B cell (primary cell): ENCODE data around the gene ATP6V1F. TPM values are rescaled to one million over a fixed set of nuclear protein-coding genes. Genes with fewer than 3 reads are reported as not detected.

ENCODE experiments used
- ATAC-seq: fragments of 200-7000 bp; cut with Tn5 transposase; one replicate; pipeline ENCODE4 v1.10.0; 2021; ENCODE audit warnings: low read depth, mild to moderate bottlenecking, moderate number of reproducible peaks, moderate library complexity
- CTCF ChIA-PET: fragments of 350-600 bp; sonication (Branson Sonifier 250); formaldehyde crosslinking; loops from one replicate; lab custom pipeline; 2021; ENCODE audit warnings: antibody characterized with exemption, inconsistent platforms; lab: Charles Lee
- POLR2A ChIA-PET: fragments of 350-600 bp; sonication (Branson Sonifier 250); formaldehyde crosslinking; loops from one replicate; lab custom pipeline; 2021; ENCODE audit warnings: antibody characterized with exemption; lab: Charles Lee
- DNase-seq: peaks from one replicate; pipeline ENCODE4 v3.0.0; 2013
- H2AFZ ChIP-seq: 2 replicates; pipeline ENCODE4 v1.6.1; 2012; ENCODE audit warnings: mild to moderate bottlenecking, low read depth, low read length; ENCODE audit not compliant: insufficient read depth, poor library complexity, severe bottlenecking
- H3K27ac ChIP-seq, 2 donors: 1 replicate in 1 of 2; 2 replicates in 1 of 2; pipeline ENCODE4 v1.5.1; 2012 to 2013; ENCODE audit warnings: low read length in 2 of 2, mild to moderate bottlenecking in 2 of 2, moderate library complexity in 1 of 2
- H3K27me3 ChIP-seq, 4 experiments: fragments of 200-600 bp in 1 of 4; sonication (generic) in 1 of 4; replicated peaks in 1 of 4; 1 replicate in 2 of 4; 2 replicates in 2 of 4; pipeline versions ENCODE4 v1.6.1 to v1.7.0; 2013 to 2016; ENCODE audit warnings: low read length in 3 of 4, mild to moderate bottlenecking in 2 of 4, mixed read lengths in 1 of 4, moderate library complexity in 1 of 4; ENCODE audit not compliant: insufficient read depth in 4 of 4, control insufficient read depth in 3 of 4; ENCODE audit errors: control extremely low read depth in 1 of 4
- H3K36me3 ChIP-seq, 2 experiments: replicated peaks in 1 of 2; 1 replicate in 1 of 2; 2 replicates in 1 of 2; pipeline versions ENCODE4 v1.6.1 to v1.7.1; 2013; ENCODE audit warnings: low read length in 1 of 2; ENCODE audit not compliant: insufficient read depth in 2 of 2, control insufficient read depth in 1 of 2; ENCODE audit errors: control extremely low read depth in 1 of 2, extremely low read depth in 1 of 2
- H3K4me1 ChIP-seq, 2 donors: fragments of 200-600 bp in 1 of 2; sonication (generic) in 1 of 2; 1 replicate in 1 of 2; 2 replicates in 1 of 2; pipeline versions ENCODE4 v1.5.1 to v1.6.1; 2013 to 2017; ENCODE audit warnings: low read length in 2 of 2; ENCODE audit not compliant: control insufficient read depth in 2 of 2, insufficient read depth in 2 of 2
- H3K4me2 ChIP-seq: replicated peaks from 2 replicates; pipeline ENCODE3; 2012; ENCODE audit warnings: mild to moderate bottlenecking, low read depth, low read length; ENCODE audit not compliant: poor library complexity, severe bottlenecking
- H3K4me3 ChIP-seq, 5 experiments: fragments of 200-600 bp in 1 of 5; sonication (generic) in 1 of 5; 1 replicate in 3 of 5; 2 replicates in 2 of 5; pipeline versions ENCODE4 v1.5.1 to v1.7.0; 2011 to 2016; ENCODE audit warnings: low read length in 4 of 5, mild to moderate bottlenecking in 4 of 5, low read depth in 2 of 5, control low read depth in 1 of 5, moderate library complexity in 1 of 5; ENCODE audit not compliant: insufficient read depth in 1 of 5; ENCODE audit errors: control extremely low read depth in 1 of 5, extremely low read depth in 1 of 5
- H3K79me2 ChIP-seq: fragments of 200-600 bp; sonication (generic); one replicate; pipeline ENCODE4 v1.6.0; 2016; ENCODE audit warnings: low read length; ENCODE audit not compliant: control insufficient read depth, insufficient read depth
- H3K9ac ChIP-seq: fragments of 200-600 bp; sonication (generic); 2 replicates; pipeline ENCODE4 v1.6.1; 2017; ENCODE audit warnings: mild to moderate bottlenecking, low read length, moderate library complexity
- H3K9me3 ChIP-seq, 3 donors: one replicate each; pipeline versions ENCODE4 v1.6.1 to v1.7.1; 2013; ENCODE audit warnings: low read length in 2 of 3; ENCODE audit not compliant: control insufficient read depth in 2 of 3, insufficient read depth in 1 of 3; ENCODE audit errors: control extremely low read depth in 1 of 3
- H4K20me1 ChIP-seq: 2 replicates; pipeline ENCODE4 v1.6.0; 2012; ENCODE audit warnings: mild to moderate bottlenecking, low read length; ENCODE audit not compliant: insufficient read depth, control insufficient read depth, poor library complexity, severe bottlenecking
- H3K27ac Mint-ChIP-seq: one replicate; pipeline ENCODE4 v1.8.0; 2021; ENCODE audit warnings: mixed read lengths
- H3K27me3 Mint-ChIP-seq: one replicate; pipeline ENCODE4 v1.8.0; 2021; ENCODE audit warnings: mixed read lengths
- H3K4me1 Mint-ChIP-seq: one replicate; pipeline ENCODE4 v1.8.0; 2021; ENCODE audit warnings: mixed read lengths
- H3K4me3 Mint-ChIP-seq: one replicate; pipeline ENCODE4 v1.8.0; 2021; ENCODE audit warnings: mixed read lengths
- H3K9me3 Mint-ChIP-seq: one replicate; pipeline ENCODE4 v1.8.0; 2022; ENCODE audit warnings: mixed read lengths; ENCODE audit not compliant: insufficient read depth
- EZH2 ChIP-seq: IDR thresholded peaks from 2 replicates; pipeline ENCODE4 v1.6.1; 2012; ENCODE audit warnings: borderline replicate concordance, low read depth, mild to moderate bottlenecking, moderate library complexity, low read length; ENCODE audit not compliant: insufficient read depth, poor library complexity, severe bottlenecking
- WGBS: methylation state at CpG from one replicate; pipeline ENCODE4 v1.1.5; 2013; ENCODE audit warnings: missing lambda C conversion rate; ENCODE audit not compliant: insufficient coverage; 5-methylcytosine and 5-hydroxymethylcytosine counted together
- intact Hi-C: fragments of 100-400 bp; cut with micrococcal nuclease; formaldehyde crosslinking; loops from one replicate; pipeline ENCODE4 v1.10.0; 2022
- polyA plus RNA-seq: library from polyadenylated mRNA; depleted of rRNA; stranded (reverse); fragments of >200 nt; gene quantifications from 2 replicates; pipeline ENCODE4 v1.2.3, GENCODE V29; 2012
- total RNA-seq, 2 donors: library from RNA; stranded (reverse); fragments of 120-200 nt in 1 of 2; gene quantifications; 1 replicate in 1 of 2; 2 replicates in 1 of 2; pipeline versions ENCODE4 v1.2.3 to v1.2.4, GENCODE V29; 2013 to 2022
- TF ChIP-seq, protein P1 (sequence below): fragments of 200-600 bp; IDR thresholded peaks from one replicate; pipeline ENCODE4 v1.8.0; 2022; ENCODE audit warnings: antibody characterized with exemption, mild to moderate bottlenecking

ATP6V1F gene
- total and polyA plus RNA-seq, 2 donors (not counting 1 experiment from before 2014, with no cell fraction given), result 81.7 to 198 TPM

- Histone ChIP-seq H3K27ac (no peak overlapping the region), H3K4me3 (no peak overlapping the region), H2AFZ (no peak overlapping the region), H3K4me1 (peaks cover 7 to 12% of the 10 kb centered on the region in 2 donors), H3K9me3 (no peaks in the 10 kb centered on the region), H3K4me2 (no peak overlapping the region), H3K36me3 (no peaks in the 10 kb centered on the region), H3K79me2 (no peaks in the 10 kb centered on the region), H3K27me3 (peaks cover 0 to 35% (median 6%) of the 10 kb centered on the region in 4 experiments), H4K20me1 (no peaks in the 10 kb centered on the region), H3K9ac (no peak overlapping the region)
- POLR2A ChIA-PET, result no interaction called here
- H3K27me3 Mint-ChIP-seq, result peaks cover 10% of the 10 kb centered on the region
- WGBS, result 88% methylated on average over 11 of the region's 13 CpGs
- no peaks in the 10 kb centered on the region for H3K9me3 Mint-ChIP-seq
- intact Hi-C loops, result no loop called here
- TF ChIP-seq EZH2, result no peak
- TF ChIP-seq, protein P1, sequence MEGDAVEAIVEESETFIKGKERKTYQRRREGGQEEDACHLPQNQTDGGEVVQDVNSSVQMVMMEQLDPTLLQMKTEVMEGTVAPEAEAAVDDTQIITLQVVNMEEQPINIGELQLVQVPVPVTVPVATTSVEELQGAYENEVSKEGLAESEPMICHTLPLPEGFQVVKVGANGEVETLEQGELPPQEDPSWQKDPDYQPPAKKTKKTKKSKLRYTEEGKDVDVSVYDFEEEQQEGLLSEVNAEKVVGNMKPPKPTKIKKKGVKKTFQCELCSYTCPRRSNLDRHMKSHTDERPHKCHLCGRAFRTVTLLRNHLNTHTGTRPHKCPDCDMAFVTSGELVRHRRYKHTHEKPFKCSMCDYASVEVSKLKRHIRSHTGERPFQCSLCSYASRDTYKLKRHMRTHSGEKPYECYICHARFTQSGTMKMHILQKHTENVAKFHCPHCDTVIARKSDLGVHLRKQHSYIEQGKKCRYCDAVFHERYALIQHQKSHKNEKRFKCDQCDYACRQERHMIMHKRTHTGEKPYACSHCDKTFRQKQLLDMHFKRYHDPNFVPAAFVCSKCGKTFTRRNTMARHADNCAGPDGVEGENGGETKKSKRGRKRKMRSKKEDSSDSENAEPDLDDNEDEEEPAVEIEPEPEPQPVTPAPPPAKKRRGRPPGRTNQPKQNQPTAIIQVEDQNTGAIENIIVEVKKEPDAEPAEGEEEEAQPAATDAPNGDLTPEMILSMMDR, result no peak
- H3K4me3 Mint-ChIP-seq, result no peak overlapping the region
- DNase-seq (no peak), ATAC-seq (no peak)
- H3K4me1 Mint-ChIP-seq, result peaks cover 4% of the 10 kb centered on the region
- CTCF ChIA-PET, result interaction anchor here (1.8 kb wide), 1 partner anchor 9 kb away, joined by 5 read pairs; no protein-coding TSS in a partner anchor
- H3K27ac Mint-ChIP-seq, result no peak overlapping the region
These were observed 30.0 kb downstream of the ATP6V1F start for GRCh38 chr7:128892521-128893250.
